WTC11 (cell line): ENCODE measurements around the gene LCAT. TPM values are rescaled to one million over a fixed set of nuclear protein-coding genes. Genes with fewer than 3 reads are reported as not detected.

Source experiments
- ATAC-seq: fragments of 200-7000 bp; cut with Tn5 transposase; 2 replicates; pipeline ENCODE4 v1.10.0; 2021; ENCODE audit warnings: mild to moderate bottlenecking, moderate library complexity
- CTCF ChIA-PET: fragments of 300-600 bp; sonication (Branson Sonifier 250); formaldehyde crosslinking; loops from one replicate; lab custom pipeline; 2021; ENCODE audit warnings: antibody characterized with exemption; lab: Charles Lee
- POLR2A ChIA-PET: fragments of 350-600 bp; sonication (Branson Sonifier 250); formaldehyde crosslinking; loops from one replicate; lab custom pipeline; 2021; ENCODE audit warnings: antibody characterized with exemption; lab: Charles Lee
- DNase-seq: peaks from one replicate; pipeline ENCODE4 v3.0.0; 2021; ENCODE audit warnings: low spot score
- H3K27ac Mint-ChIP-seq: 2 replicates; pipeline ENCODE4 v1.8.0; 2021; ENCODE audit warnings: mixed read lengths
- H3K27me3 Mint-ChIP-seq: 2 replicates; pipeline ENCODE4 v1.8.0; 2021; ENCODE audit warnings: low read depth, mild to moderate bottlenecking, moderate library complexity, mixed read lengths
- H3K36me3 Mint-ChIP-seq: 2 replicates; pipeline ENCODE4 v1.8.0; 2021; ENCODE audit warnings: mixed read lengths
- H3K4me1 Mint-ChIP-seq: 2 replicates; pipeline ENCODE4 v1.8.0; 2022; ENCODE audit warnings: mixed read lengths
- H3K4me3 Mint-ChIP-seq: 2 replicates; pipeline ENCODE4 v1.8.0; 2021; ENCODE audit warnings: mild to moderate bottlenecking, moderate library complexity, mixed read lengths
- H3K9me3 Mint-ChIP-seq: 2 replicates; pipeline ENCODE4 v1.8.0; 2021; ENCODE audit warnings: mixed read lengths
- ATF3 ChIP-seq: sonication (generic); formaldehyde crosslinking; conservative IDR thresholded peaks from 2 replicates; pipeline ENCODE4 v1.8.1; 2022; ENCODE audit warnings: mild to moderate bottlenecking, missing genetic modification reagents
- FOXP1 ChIP-seq: sonication (generic); formaldehyde crosslinking; IDR thresholded peaks from 2 replicates; pipeline ENCODE4 v1.8.0; 2022; ENCODE audit warnings: missing genetic modification reagents, mild to moderate bottlenecking, moderate library complexity, borderline replicate concordance
- IRF1 ChIP-seq: sonication (generic); formaldehyde crosslinking; IDR thresholded peaks from 2 replicates; pipeline ENCODE4 v1.8.0; 2023; ENCODE audit warnings: missing genetic modification reagents
- SMAD3 ChIP-seq: sonication (generic); formaldehyde crosslinking; IDR thresholded peaks from 2 replicates; pipeline ENCODE4 v1.8.0; 2022; ENCODE audit warnings: missing genetic modification reagents, mild to moderate bottlenecking, borderline replicate concordance
- SOX15 ChIP-seq: fragments of 250-450 bp; sonication (Bioruptor Pico); IDR thresholded peaks from 2 replicates; pipeline ENCODE4 v1.9.0; 2021; ENCODE audit warnings: mild to moderate bottlenecking
- SP1 ChIP-seq: sonication (generic); formaldehyde crosslinking; conservative IDR thresholded peaks from 2 replicates; pipeline ENCODE4 v1.8.1; 2022; ENCODE audit warnings: missing genetic modification reagents
- USF1 ChIP-seq: sonication (generic); formaldehyde crosslinking; IDR thresholded peaks from 2 replicates; pipeline ENCODE4 v1.8.0; 2022; ENCODE audit warnings: mild to moderate bottlenecking, missing genetic modification reagents
- USF2 ChIP-seq: sonication (generic); formaldehyde crosslinking; IDR thresholded peaks from 2 replicates; pipeline ENCODE4 v1.8.1; 2023; ENCODE audit warnings: mild to moderate bottlenecking, missing genetic modification reagents, moderate library complexity
- ZNF121 ChIP-seq: sonication (generic); formaldehyde crosslinking; IDR thresholded peaks from 2 replicates; pipeline ENCODE4 v1.8.0; 2023; ENCODE audit warnings: missing genetic modification reagents
- ZNF317 ChIP-seq: sonication (generic); formaldehyde crosslinking; IDR thresholded peaks from 2 replicates; pipeline ENCODE4 v1.8.1; 2023; ENCODE audit warnings: low read depth, mild to moderate bottlenecking, moderate library complexity, missing genetic modification reagents, borderline replicate concordance
- total RNA-seq: library from RNA; stranded (reverse); gene quantifications from 3 replicates; pipeline ENCODE4 v1.2.3, GENCODE V29; 2021
- TF ChIP-seq, protein P1 (sequence below): fragments of 250-450 bp; sonication (Bioruptor Pico); IDR thresholded peaks from 2 replicates; pipeline ENCODE4 v1.9.0; 2021; ENCODE audit warnings: moderate library complexity, mild to moderate bottlenecking, inconsistent platforms, borderline replicate concordance
- TF ChIP-seq, protein P2 (sequence below): sonication (generic); formaldehyde crosslinking; IDR thresholded peaks from 2 replicates; pipeline ENCODE4 v1.8.1; 2023; ENCODE audit warnings: mild to moderate bottlenecking, missing genetic modification reagents, moderate library complexity
- TF ChIP-seq, protein P3 (sequence below): sonication (generic); formaldehyde crosslinking; IDR thresholded peaks from 2 replicates; pipeline ENCODE4 v1.8.0; 2022; ENCODE audit warnings: mild to moderate bottlenecking, missing genetic modification reagents

Gene LCAT
- total RNA-seq, 1 experiment from 2014 or later, result 38.3 TPM

DNA sequence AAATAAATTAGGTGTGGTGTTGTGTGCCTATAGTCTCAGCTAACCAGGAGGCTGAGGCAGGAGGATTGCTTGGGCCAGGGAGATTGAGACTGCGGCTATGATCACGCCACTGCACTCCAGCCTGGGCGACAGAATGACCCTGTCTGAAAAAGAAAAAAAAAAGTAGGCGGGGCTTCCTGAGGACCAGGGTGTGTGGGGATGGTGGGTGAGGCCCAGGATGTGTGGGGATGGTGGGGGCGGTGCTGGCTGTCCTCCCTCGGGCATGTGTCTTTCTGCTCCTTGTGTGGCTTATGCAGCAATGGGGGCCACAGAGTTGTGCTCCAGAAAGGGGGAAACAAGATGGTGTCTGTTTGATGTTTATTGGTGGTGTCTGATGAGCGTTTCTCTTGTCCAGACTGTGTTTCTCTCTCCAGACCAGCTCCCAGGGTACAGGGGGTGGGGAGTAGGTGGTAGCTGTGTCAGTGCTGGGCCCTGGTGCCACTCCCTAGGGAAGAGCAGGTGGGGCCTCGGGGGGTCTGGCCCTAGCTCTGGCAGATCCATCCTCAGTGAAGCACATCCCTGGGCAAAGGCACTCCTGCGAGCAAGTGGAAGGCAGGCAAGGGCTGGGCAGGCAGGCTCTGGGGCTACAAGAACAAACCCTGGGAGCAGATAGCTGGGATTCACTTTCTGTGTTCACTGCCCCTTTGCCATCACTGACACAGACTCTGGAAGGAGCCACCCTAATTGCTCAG is 2.3 kb downstream of the LCAT start:
- POLR2A ChIA-PET, result interaction anchor here (0.8 to 1.2 kb wide), 2 partner anchors 49 to 58 kb away, joined by 3 to 4 read pairs; partner anchors contain the start of gene PSKH1
- CTCF ChIA-PET, result interaction anchor here (0.6 to 5.4 kb wide), 35 partner anchors 7 to 421 kb away, joined by 3 to 61 read pairs (median 5); partner anchors contain the start of genes DDX28, DUS2, NFATC3 and NRN1L
- Mint-ChIP-seq H3K4me3 (no peak overlapping the region), H3K4me1 (peaks cover 11% of the 10 kb centered on the region), H3K27ac (0 out of 2 replicates have a peak overlapping the region, but pooled peaks have one; percentile 45), H3K9me3 (no peaks in the 10 kb centered on the region), H3K27me3 (no peaks in the 10 kb centered on the region), H3K36me3 (peaks cover 14% of the 10 kb centered on the region)
- DNase-seq, result no peak
- 0 out of 2 replicates have a peak, but pooled peaks have one; percentile 22 for TF ChIP-seq FOXP1
- no peak for TF ChIP-seq USF1 (CRISPR knock-in tag)
- peak; percentile 7; the same call in 1 of the 2 replicates for ATAC-seq

GRCh38 chr16:67940446-67941089 is 3.4 kb downstream of the LCAT start:
- no peak overlapping the region for H3K4me3 Mint-ChIP-seq
- no peak for DNase-seq
- H3K36me3 Mint-ChIP-seq, result peaks cover 9% of the 10 kb centered on the region; the same call in 1 of the 2 replicates
- peaks cover 11% of the 10 kb centered on the region for H3K4me1 Mint-ChIP-seq
- no peak for ATAC-seq
- CTCF ChIA-PET, result interaction anchor here (1.1 to 5.4 kb wide), 4 partner anchors 41 to 124 kb away, joined by 3 to 61 read pairs (median 8); partner anchors contain the start of genes NRN1L and PSKH1
- H3K9me3 Mint-ChIP-seq, result no peaks in the 10 kb centered on the region
- no peak overlapping the region for H3K27ac Mint-ChIP-seq
- no peaks in the 10 kb centered on the region for H3K27me3 Mint-ChIP-seq
- no peak for TF ChIP-seq IRF1 (CRISPR knock-in tag)
- TF ChIP-seq ZNF121 (CRISPR knock-in tag), result peak; percentile 51; the same call in 1 of the 2 replicates
- TF ChIP-seq, all 79 proteins: peak for 1
- POLR2A ChIA-PET, result no interaction called here

DNA sequence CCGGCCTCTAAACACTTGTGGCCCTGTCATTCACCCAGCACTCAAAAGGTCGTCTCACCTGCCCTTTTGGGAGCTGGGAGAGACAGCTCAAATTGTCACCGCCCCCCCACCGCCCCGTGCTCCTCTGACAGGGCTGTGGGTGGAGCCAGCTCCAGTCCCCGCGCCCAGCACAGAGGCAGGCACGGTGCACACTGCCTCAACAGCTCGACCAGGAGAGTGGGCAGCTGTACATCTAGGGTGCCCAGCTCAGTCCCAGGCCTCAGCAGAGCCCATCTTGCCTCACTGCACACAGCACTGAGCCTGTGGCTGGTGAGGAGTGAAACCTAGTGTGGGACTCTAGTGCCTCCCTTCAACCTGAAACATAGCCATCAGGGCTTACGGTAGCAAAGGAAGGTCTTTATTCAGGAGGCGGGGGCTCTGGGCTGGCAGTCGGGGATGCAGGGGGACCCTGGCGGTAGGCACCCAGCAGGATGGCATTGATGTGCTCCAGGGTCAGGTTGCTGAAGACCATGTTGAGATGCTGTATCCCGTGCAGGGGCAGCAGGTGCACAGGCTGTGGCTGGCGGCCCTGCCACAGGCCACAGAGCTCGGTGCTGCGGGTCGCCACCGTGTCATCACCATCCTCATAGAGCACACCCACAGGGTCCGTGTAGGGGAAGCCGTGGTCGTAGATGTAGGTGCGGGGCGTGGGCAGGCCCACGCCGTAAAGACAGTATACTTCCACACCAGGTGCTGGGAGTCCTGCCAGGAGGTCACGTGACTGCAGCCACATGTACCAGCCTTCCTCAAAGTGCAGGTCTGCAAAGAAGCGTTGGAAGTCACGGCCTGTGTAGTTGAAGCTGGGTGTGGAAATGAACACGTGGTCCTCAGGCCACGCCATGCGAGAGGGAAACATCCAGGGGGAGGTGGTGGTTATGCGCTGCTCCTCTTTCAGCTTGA is 4.1 kb downstream of the LCAT start:
- CTCF ChIA-PET, result interaction anchor here (1.1 to 5.4 kb wide), 4 partner anchors 14 to 123 kb away, joined by 3 to 61 read pairs (median 8); partner anchors contain the start of gene NRN1L

More for the DNA sequence above, 4.1 kb downstream of the LCAT start:
- DNase-seq, result no peak
- Mint-ChIP-seq H3K4me3 (no peak overlapping the region), H3K27ac (no peak overlapping the region), H3K36me3 (peaks cover 2% of the 10 kb centered on the region; the same call in 1 of the 2 replicates), H3K4me1 (peaks cover 16% of the 10 kb centered on the region), H3K9me3 (no peaks in the 10 kb centered on the region), H3K27me3 (no peaks in the 10 kb centered on the region)
- no peak for ATAC-seq
- POLR2A ChIA-PET, result interaction anchor here (1.0 kb wide), 1 partner anchor 11 kb away, joined by 6 read pairs; no protein-coding TSS in a partner anchor
- TF ChIP-seq USF1 (CRISPR knock-in tag) (0 out of 2 replicates have a peak, but pooled peaks have one; percentile 19), USF2 (peak; percentile 60), ZNF317 (CRISPR knock-in tag) (no peak), ATF3 (CRISPR knock-in tag) (no peak), SOX15 (CRISPR knock-in tag) (no peak), SMAD3 (CRISPR knock-in tag) (no peak), SP1 (CRISPR knock-in tag) (no peak)
- TF ChIP-seq, protein P1, sequence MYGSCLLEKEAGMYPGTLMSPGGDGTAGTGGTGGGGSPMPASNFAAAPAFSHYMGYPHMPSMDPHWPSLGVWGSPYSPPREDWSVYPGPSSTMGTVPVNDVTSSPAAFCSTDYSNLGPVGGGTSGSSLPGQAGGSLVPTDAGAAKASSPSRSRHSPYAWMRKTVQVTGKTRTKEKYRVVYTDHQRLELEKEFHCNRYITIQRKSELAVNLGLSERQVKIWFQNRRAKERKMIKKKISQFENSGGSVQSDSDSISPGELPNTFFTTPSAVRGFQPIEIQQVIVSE (CRISPR knock-in tag), result no peak
- TF ChIP-seq, protein P2, sequence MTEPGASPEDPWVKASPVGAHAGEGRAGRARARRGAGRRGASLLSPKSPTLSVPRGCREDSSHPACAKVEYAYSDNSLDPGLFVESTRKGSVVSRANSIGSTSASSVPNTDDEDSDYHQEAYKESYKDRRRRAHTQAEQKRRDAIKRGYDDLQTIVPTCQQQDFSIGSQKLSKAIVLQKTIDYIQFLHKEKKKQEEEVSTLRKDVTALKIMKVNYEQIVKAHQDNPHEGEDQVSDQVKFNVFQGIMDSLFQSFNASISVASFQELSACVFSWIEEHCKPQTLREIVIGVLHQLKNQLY (CRISPR knock-in tag), result no peak
- TF ChIP-seq, protein P3, sequence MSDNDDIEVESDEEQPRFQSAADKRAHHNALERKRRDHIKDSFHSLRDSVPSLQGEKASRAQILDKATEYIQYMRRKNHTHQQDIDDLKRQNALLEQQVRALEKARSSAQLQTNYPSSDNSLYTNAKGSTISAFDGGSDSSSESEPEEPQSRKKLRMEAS (CRISPR knock-in tag), result no peak
